ENCODE measurements around the gene GNB3.

The GNB3 gene

GRCh38 chr12:6836851-6837250 is 3.9 kb upstream of the GNB3 start:
- Histone ChIP-seq H4K20me1 (peaks cover 0 to 5% (median 0%) of the 10 kb centered on the region in 11 experiments; a peak in 4 of 22 replicates), H3K4me1 (peaks cover 0 to 16% (median 9%) of the 10 kb centered on the region in 10 experiments; a peak in 8 of 20 replicates)

GRCh38 chr12:6837370-6838060 is 3.2 kb upstream of the GNB3 start:
- no peak overlapping the region for H3K27ac ChIP-seq
- peaks cover 0 to 16% (median 9%) of the 10 kb centered on the region in 10 experiments; a peak in 8 of 20 replicates for H3K4me1 ChIP-seq
- H3K9ac ChIP-seq, result no peak overlapping the region
- peaks cover 9 to 48% (median 27%) of the 10 kb centered on the region in 11 experiments for H3K27me3 ChIP-seq
- no peaks in the 10 kb centered on the region for H3K36me3 ChIP-seq
- no peaks in the 10 kb centered on the region for H3K9me3 ChIP-seq (replicated peaks in 1 of 11)
- H3K4me2 ChIP-seq, result no peak overlapping the region
- no peaks in the 10 kb centered on the region; a peak in 1 of 22 replicates for H4K20me1 ChIP-seq
- no peak overlapping the region for H3K4me3 ChIP-seq
- no peak for TF ChIP-seq Cebpa-rat (IDR thresholded peaks at IDR 0.05)

More at GRCh38 chr12:6836851-6837250, 3.9 kb upstream of the GNB3 start:
- Histone ChIP-seq H3K36me3 (no peaks in the 10 kb centered on the region), H3K4me3 (no peak overlapping the region), H3K27me3 (peaks cover 15 to 55% (median 33%) of the 10 kb centered on the region in 11 experiments), H3K4me2 (no peak overlapping the region), H3K9ac (no peak overlapping the region), H3K9me3 (replicated peaks in 1 of 11) (no peaks in the 10 kb centered on the region), H3K27ac (no peak overlapping the region)
- no peak for TF ChIP-seq Cebpa-rat (IDR thresholded peaks at IDR 0.05)

DNA sequence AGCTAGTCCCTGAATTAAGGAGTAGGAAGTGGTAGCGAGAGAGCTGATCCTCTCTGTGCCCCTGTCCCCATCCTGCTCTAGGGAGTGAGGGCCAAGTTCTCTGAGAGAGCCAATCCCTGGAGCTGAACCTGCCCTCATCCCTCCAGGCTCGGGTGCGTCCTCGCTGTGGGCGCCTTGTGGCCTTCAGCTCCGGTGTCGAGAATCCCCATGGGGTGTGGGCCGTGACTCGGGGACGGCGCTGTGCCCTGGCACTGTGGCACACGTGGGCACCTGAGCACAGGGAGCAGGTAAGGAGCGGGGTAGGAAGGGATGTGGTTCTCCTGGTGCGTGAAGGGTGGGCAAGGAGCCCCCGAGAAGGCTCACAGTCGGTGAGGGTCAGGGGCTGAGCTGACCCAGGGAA is 1.9 kb upstream of the GNB3 start:
- H3K27me3 ChIP-seq, result peaks cover under 1 to 35% (median 13%) of the 10 kb centered on the region in 11 experiments; a peak in 19 of 22 replicates
- no peak overlapping the region for H3K9ac ChIP-seq
- peaks cover 0 to 22% (median 9%) of the 10 kb centered on the region in 10 experiments; a peak in 8 of 20 replicates for H3K4me1 ChIP-seq
- no peak overlapping the region for H3K27ac ChIP-seq
- H3K9me3 ChIP-seq (replicated peaks in 1 of 11), result no peaks in the 10 kb centered on the region
- no peaks in the 10 kb centered on the region; a peak in 1 of 22 replicates for H4K20me1 ChIP-seq
- no peak overlapping the region for H3K4me2 ChIP-seq
- H3K36me3 ChIP-seq, result no peaks in the 10 kb centered on the region
- no peak overlapping the region for H3K4me3 ChIP-seq
- TF ChIP-seq Cebpa-rat (IDR thresholded peaks at IDR 0.05), result no peak

- Histone ChIP-seq H3K9me3 (replicated peaks in 1 of 11) (no peaks in the 10 kb centered on the region), H3K27me3 (peaks cover 0 to 27% (median 5%) of the 10 kb centered on the region in 11 experiments; a peak in 11 of 22 replicates), H3K4me3 (no peak overlapping the region), H3K9ac (peak overlapping the region in 2 of 11 experiments; percentile 7 to 14; a peak in 1 of 22 replicates), H3K4me2 (peak overlapping the region in 8 of 11 experiments; percentile 9 to 55 (median 47); a peak in 12 of 22 replicates), H3K4me1 (peaks cover 0 to 22% (median 9%) of the 10 kb centered on the region in 10 experiments; a peak in 8 of 20 replicates), H3K36me3 (no peaks in the 10 kb centered on the region), H3K27ac (no peak overlapping the region), H4K20me1 (no peaks in the 10 kb centered on the region; a peak in 1 of 22 replicates)
- TF ChIP-seq Cebpa-rat (IDR thresholded peaks at IDR 0.05), result no peak
Measured at GRCh38 chr12:6839482-6840201, 1.1 kb upstream of the GNB3 start.

DNA sequence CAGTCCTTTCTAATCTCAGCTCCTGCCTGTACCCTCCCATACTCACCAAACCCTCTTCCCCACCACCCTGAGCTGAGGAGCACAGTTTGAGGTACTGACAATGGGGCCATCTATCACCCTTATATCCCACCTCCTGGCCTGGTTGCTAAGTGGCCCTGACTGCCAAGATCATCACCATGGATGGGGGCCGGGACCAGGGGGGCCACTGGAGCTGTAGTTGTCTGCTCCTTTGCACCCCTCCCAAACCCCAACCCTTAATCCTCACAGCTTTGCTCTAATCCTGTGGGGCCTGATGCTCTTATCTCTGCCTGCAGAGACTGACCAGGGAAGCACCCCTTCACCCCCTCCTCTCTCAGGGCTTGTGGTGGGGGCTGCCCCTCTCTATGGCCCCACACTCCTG is 395 bp upstream of the GNB3 start:
- peak overlapping the region in 2 of 11 experiments; percentile 7 to 14; a peak in 1 of 22 replicates for H3K9ac ChIP-seq
- H3K4me2 ChIP-seq, result peak overlapping the region in 5 of 11 experiments; percentile 34 to 55 (median 51); a peak in 6 of 22 replicates
- H3K27ac ChIP-seq, result no peak overlapping the region

GRCh38 chr12:6842075-6842474 is 1.4 kb downstream of the GNB3 start:
- Histone ChIP-seq H3K4me1 (peaks cover 8 to 22% (median 12%) of the 10 kb centered on the region in 10 experiments; a peak in 16 of 20 replicates), H3K27me3 (peaks cover 0 to 22% (median 0%) of the 10 kb centered on the region in 11 experiments; a peak in 3 of 22 replicates), H3K9me3 (replicated peaks in 1 of 11) (no peaks in the 10 kb centered on the region), H3K4me2 (no peak overlapping the region), H3K4me3 (no peak overlapping the region), H4K20me1 (peaks cover 0 to 8% (median 0%) of the 10 kb centered on the region in 11 experiments; a peak in 6 of 22 replicates), H3K27ac (no peak overlapping the region), H3K9ac (no peak overlapping the region), H3K36me3 (peaks cover 0 to 20% (median 13%) of the 10 kb centered on the region in 11 experiments; a peak in 13 of 22 replicates)
- no peak for TF ChIP-seq Cebpa-rat (IDR thresholded peaks at IDR 0.05)

More for the DNA sequence above, 395 bp upstream of the GNB3 start:
- Histone ChIP-seq H3K9me3 (replicated peaks in 1 of 11) (no peaks in the 10 kb centered on the region), H3K4me1 (peaks cover 0 to 22% (median 9%) of the 10 kb centered on the region in 10 experiments; a peak in 8 of 20 replicates), H3K27me3 (peaks cover 0 to 22% (median 0%) of the 10 kb centered on the region in 11 experiments; a peak in 4 of 22 replicates), H4K20me1 (no peaks in the 10 kb centered on the region; a peak in 3 of 22 replicates), H3K36me3 (peaks cover 0 to 4% (median 0%) of the 10 kb centered on the region in 11 experiments; a peak in 3 of 22 replicates), H3K4me3 (no peak overlapping the region)
- no peak for TF ChIP-seq Cebpa-rat (IDR thresholded peaks at IDR 0.05)

DNA sequence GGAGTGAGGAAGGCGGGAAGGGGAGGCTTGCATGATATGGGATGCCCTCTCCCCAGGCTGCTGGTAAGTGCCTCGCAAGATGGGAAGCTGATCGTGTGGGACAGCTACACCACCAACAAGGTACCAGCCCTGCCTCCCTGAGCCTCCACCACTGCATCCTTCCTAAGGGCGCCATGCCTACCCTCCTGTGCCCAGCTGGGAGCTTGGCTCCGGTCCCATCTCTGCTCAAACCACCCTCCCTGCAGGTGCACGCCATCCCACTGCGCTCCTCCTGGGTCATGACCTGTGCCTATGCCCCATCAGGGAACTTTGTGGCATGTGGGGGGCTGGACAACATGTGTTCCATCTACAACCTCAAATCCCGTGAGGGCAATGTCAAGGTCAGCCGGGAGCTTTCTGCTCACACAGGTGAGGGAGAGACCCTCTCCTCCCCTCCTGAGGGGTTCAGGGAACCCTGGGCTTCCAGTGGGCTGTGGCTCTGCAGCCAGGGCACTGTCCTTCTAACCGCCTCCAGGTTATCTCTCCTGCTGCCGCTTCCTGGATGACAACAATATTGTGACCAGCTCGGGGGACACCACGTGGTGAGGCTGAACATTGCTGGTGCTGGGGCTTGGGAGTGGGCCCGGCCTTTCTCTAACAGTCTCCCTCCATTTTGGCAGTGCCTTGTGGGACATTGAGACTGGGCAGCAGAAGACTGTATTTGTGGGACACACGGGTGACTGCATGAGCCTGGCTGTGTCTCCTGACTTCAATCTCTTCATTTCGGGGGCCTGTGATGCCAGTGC is 2.6 kb downstream of the GNB3 start:
- H4K20me1 ChIP-seq, result peaks cover 0 to 17% (median 0%) of the 10 kb centered on the region in 11 experiments; a peak in 6 of 22 replicates
- peaks cover 0 to 13% (median 0%) of the 10 kb centered on the region in 11 experiments; a peak in 1 of 22 replicates for H3K27me3 ChIP-seq
- H3K27ac ChIP-seq, result no peak overlapping the region
- H3K4me2 ChIP-seq, result no peak overlapping the region
- no peaks in the 10 kb centered on the region for H3K9me3 ChIP-seq (replicated peaks in 1 of 11)
- H3K36me3 ChIP-seq, result peaks cover 0 to 33% (median 25%) of the 10 kb centered on the region in 11 experiments; a peak in 15 of 22 replicates
- H3K9ac ChIP-seq, result no peak overlapping the region
- peaks cover 8 to 24% (median 13%) of the 10 kb centered on the region in 10 experiments; a peak in 16 of 20 replicates for H3K4me1 ChIP-seq
- TF ChIP-seq Cebpa-rat (IDR thresholded peaks at IDR 0.05), result no peak
- no peak overlapping the region for H3K4me3 ChIP-seq

GRCh38 chr12:6845395-6845794 is 4.7 kb downstream of the GNB3 start:
- Histone ChIP-seq H3K4me1 (peaks cover 15 to 31% (median 21%) of the 10 kb centered on the region in 10 experiments), H3K36me3 (peaks cover 0 to 53% (median 44%) of the 10 kb centered on the region in 11 experiments; a peak in 18 of 22 replicates), H3K9me3 (replicated peaks in 1 of 11) (no peaks in the 10 kb centered on the region), H3K27me3 (no peaks in the 10 kb centered on the region), H3K27ac (no peak overlapping the region), H3K4me3 (no peak overlapping the region), H3K4me2 (no peak overlapping the region), H3K9ac (no peak overlapping the region), H4K20me1 (peaks cover 0 to 17% (median 0%) of the 10 kb centered on the region in 11 experiments; a peak in 6 of 22 replicates)
- TF ChIP-seq Cebpa-rat (IDR thresholded peaks at IDR 0.05), result no peak
